Activated CD4-positive, CD25-positive, alpha-beta regulatory T cell treated with anti-CD3 and anti-CD28 coated beads, Interleukin-2, amount 50 U/mL, for 16 hours (primary cell): ENCODE data around the gene MEOX1.

Source experiments
- DNase-seq: peaks from one replicate; pipeline ENCODE4 v3.0.0-alpha.2; 2020; ENCODE audit warnings: low read depth, low spot score

Gene MEOX1

DNA sequence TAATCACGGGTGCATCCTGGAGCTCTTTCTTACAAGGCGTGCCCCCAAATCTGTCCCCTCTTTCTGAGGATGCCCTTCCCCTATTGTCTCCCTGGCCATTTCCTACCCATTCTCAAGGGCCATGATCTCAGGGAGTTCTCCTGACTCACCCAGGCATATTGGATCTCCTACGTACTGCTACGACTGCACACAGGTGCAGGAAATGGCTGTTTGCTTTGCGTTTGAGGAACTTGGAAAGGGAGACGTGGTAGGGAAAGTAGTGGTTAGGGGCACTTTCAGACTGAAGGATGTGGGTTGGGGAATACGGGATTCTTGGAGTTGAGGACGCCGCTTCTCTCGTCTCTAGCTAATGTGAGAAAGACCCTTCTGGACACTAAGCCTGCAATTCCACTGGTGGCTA, 18.7 kb upstream of the MEOX1 start:
- DNase-seq: no peak

DNA sequence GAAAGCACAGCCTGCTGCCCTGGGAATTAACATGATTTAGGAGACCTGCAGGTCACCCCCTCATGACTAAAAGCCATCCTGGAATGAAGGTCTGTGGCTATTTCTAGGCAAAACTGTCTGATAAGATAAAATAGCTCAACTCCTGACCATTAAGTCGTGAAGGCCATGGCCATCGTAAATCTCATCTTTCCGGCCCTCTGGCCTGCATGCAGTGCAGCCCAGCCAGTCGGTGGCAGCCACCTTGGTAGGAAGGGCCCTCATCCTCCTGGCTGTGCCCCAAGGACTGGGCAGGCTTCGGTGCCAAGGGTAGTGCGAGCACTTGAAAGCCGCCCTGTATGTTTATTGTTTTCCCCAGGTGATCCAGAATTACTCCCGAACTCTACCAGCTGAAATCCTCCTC, 18.2 kb upstream of the MEOX1 start:
- no peak for DNase-seq

DNA sequence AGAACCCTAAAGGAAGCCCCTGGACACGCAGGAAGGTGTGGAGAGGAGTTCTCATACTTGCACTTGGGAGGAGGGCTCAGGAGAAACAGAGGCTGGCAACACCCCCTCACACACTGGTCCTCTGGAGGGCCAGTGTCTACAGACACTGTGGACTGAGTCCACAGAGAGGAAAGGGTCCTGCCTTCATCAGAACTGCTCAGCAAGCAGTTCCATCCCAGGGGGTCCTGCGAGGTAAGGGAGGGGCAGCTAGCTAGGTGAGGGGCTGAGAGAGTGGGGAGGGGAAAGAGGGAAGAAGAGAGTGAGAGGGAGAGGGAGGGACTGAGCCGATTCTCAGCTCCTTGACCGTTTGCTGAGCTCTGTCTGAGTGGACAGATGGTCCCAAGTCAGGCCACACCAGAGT, 17.7 kb upstream of the MEOX1 start:
- no peak for DNase-seq

- no peak for DNase-seq
Measured at GRCh38 chr17:43676471-43676870, 14.7 kb upstream of the MEOX1 start.

DNA sequence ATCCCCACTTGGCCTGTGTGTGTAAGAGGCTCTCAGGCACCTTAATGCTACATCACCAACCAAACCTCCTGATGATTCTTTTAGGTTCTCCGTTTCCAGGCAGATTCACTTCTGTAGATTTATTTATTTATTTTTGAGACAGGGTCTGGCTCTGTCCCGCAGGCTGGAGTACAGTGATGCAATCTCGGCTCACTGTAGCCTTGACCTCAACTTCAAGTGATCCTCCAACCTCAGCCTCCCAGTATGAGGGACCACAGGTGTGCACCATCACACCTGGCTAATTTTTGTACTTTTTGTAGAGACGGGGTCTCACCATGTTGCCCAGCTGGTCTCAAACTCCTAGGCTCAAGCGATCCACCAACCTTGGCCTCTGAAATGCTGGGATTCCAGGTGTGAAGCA, 12.7 kb upstream of the MEOX1 start:
- no peak for DNase-seq

- DNase-seq: peak; percentile 51
Measured at GRCh38 chr17:43673516-43674323, 12.0 kb upstream of the MEOX1 start.

DNA sequence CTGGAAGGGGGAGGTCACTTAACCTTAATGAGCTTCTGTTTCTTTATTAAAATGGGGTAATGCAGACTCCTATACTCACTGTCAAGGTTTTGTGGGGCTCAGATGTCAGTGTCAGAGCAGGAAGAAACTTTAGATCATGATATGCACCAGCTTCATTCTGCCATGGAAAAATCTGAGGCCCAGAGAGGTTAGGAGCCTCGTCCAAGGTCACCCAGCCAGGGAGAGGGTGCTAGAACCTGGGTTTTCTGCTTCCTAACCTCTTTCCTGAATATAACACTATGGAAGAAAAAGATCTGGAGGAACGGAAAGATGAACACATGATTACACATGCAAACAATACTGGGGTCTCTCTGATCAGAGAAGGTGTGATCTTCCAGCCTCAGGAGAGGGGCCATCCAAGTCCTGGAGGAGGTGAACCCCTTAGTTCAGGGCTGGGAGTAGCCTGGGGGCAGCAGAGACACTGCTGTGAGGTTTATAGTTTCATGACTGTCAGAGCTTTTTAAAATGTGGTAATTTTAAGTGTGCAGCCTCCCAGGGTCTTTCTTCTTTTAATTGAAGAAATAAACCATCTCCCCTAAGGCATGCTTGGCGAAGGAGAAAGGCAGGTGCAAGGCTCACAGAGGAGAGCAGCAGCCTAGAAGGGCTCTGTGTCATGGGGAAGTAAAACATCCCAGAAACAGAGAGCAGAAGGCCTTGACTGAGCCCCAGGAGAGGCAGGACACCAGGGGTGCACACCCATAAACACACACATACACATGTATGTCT, 10.2 kb upstream of the MEOX1 start:
- DNase-seq: no peak

- DNase-seq: no peak
Measured at GRCh38 chr17:43671031-43671692, 9.4 kb upstream of the MEOX1 start.

- DNase-seq: no peak
Measured at GRCh38 chr17:43670645-43671030, 8.9 kb upstream of the MEOX1 start.

DNA sequence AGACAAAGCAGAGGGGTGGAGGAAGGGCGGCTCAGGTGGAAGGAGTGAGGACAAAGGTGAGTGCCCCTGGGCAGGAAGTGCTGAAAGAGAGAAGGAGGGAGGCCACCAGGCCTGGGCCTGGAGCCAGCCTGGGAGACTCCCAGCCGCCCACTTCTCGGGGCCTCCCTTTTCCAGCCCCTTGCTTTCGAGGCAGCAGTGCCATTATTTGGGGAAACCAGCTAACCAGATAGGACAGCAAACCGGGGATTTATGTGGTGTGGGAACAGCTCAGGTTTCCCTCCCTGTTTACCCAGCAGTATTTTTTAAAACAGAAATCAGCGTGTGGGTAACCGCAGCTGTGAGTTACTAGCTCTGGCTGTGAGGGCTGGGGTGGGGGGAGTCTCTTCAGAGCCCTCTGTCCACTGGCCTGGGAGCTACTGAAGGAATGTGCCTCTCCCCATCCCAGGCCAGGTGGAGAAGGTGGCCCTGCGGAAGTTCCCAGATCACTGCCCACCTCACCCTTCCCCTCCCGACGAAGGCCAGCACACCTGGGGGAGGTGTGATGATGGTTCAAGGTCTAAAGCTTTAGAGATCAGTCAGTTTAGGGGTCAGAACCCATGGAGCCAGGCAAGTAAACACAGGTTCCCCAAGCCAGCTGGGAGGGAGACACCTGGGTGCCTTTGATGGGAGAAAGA, 8.4 kb upstream of the MEOX1 start:
- no peak for DNase-seq

DNA sequence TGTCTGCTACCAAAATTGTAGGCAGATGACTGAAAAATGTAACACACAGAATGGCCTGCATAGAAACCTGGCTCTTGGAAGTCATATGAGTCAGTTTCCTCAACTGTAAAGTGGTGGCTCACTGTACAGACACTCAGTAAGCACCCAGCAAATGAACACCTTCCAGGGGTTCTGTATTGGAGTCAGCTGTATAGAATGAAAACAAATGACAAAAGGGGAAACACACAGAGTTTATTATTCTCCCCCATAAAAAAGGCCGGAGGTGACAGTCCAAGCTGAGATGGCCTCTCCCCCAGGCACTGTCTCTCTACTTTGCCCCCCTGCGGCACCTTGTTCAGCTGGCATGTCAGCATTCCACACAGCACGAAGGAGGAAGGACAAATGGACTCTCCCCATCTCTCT, 6.2 kb upstream of the MEOX1 start:
- no peak for DNase-seq

- no peak for DNase-seq
Measured at GRCh38 chr17:43667506-43667905, 5.8 kb upstream of the MEOX1 start.

DNA sequence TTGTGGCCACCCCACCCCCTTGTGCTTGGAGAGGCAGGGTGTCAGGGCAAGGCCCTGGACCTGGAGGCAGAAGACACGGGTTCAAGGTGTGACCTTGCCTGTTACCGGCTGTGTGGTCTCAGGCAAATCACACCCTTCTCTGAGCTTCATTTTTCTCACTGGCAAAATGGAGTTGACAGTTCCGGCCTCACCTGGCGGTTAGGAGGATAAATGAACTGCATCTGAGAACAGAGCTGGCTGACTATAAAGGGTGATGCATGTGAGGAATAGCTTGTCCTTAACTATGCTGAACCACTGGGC, 4.2 kb upstream of the MEOX1 start:
- no peak for DNase-seq

- DNase-seq: no peak
Measured at GRCh38 chr17:43665084-43665936, 3.6 kb upstream of the MEOX1 start.

DNA sequence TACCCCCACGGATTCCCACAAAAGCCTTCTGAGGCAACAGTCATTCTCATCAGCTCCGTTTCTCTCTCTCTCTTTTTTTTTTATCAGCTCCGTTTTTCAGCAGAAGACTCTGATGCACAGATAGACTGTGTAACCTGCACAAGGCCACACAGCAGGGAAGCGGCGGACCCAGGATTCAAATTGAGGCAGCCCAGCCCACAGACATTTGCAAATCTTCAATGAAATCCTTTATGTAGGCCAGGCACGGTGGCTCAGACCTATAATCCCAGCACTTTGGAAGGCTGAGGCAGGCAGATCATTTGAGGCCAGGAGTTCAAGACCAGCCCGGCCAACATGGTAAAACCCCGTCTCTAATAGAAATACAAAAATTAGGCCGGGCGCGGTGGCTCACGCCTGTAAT, 2.4 kb upstream of the MEOX1 start:
- no peak for DNase-seq

DNA sequence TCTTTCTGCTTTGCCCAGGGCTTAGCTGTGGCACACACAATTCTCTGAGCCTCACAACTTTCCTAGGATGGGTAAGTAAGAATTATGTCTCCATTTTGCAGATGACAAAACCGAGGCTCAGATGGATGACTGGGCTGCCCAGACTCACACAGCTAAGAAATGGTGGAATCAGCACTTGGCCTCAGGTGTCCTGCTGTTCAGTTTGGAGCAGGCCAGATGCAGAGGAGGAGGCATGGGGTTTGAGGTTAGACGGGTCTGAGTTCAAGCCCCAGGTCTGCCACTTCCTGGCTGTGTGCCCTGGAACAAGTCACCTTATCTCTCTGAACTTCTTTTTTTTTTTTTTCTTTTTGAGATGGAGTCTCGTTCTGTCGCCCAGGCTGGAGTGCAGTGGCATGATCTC, 1.7 kb upstream of the MEOX1 start:
- DNase-seq: no peak

DNA sequence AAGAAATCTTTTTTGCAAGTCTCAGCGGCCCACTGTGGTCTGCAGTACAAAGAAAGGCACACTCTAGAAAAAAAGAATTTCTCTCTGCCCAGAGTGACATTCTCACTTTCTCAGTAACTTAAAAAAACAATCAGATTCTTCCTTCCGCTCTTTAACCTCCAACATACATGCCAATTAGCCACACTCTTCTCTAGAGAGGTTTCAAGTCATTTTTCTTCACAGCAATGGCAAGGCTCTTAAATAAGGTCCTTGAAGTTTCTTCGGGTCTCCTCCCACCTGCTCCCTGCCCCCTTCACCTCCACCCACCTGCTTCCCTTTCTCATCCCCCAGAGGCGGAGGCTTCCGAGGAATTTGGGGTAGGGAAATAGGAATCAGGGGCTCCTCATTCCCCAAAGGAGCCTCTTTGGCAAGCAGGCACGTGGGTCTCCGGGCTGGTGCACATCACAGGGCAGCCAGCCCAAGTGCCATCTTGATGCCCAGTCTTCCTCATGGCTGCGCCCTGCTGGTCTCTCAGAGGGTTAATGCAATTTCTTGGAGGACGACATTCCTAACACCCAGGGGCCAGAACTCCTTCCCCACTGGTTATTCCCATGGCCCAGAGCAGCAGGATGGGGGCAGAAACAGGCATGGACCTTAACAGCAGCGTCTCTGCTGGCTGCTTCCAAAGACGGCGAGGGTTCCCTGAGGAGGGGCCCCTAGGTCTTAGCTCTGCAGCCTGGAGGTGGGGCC, 855 bp upstream of the MEOX1 start:
- no peak for DNase-seq

GRCh38 chr17:43660816-43661493, 767 bp downstream of the MEOX1 start:
- DNase-seq: no peak

GRCh38 chr17:43659823-43660617, 1.7 kb downstream of the MEOX1 start:
- DNase-seq: no peak
